ENCODE data around the gene C5orf58. TPM values are rescaled to one million over a fixed set of nuclear protein-coding genes. Genes with fewer than 3 reads are reported as not detected.

The C5orf58 gene
- total RNA-seq, 2 donors from 2014 or later = not detected

GRCh38 chr5:170287532-170287931, 54.7 kb downstream of the C5orf58 start:
- Mint-ChIP-seq H3K36me3 (peaks cover 99% of the 10 kb centered on the region), H3K4me3 (peak overlapping the region; percentile 96), H3K4me1 (ENCODE audit: low read depth in 2 of 2) (peaks cover 89 to 100% of the 10 kb centered on the region in 2 donors), H3K27me3 (no peaks in the 10 kb centered on the region), H3K9me3 (peaks cover 6% of the 10 kb centered on the region), H3K27ac (peak overlapping the region; percentile 96 to 99)
- no peak for DNase-seq (ENCODE audit: low spot score)
- ATAC-seq = peak; percentile 74 to 75

- no peaks in the 10 kb centered on the region for H3K27me3 Mint-ChIP-seq
- DNase-seq (ENCODE audit: low spot score) = peak; percentile 5
- H3K4me1 Mint-ChIP-seq (ENCODE audit: low read depth in 2 of 2) = peaks cover 88 to 100% of the 10 kb centered on the region in 2 donors
- peak overlapping the region; percentile 96 to 99 for H3K27ac Mint-ChIP-seq
- peak overlapping the region; percentile 96 for H3K4me3 Mint-ChIP-seq
- H3K9me3 Mint-ChIP-seq = peaks cover 6% of the 10 kb centered on the region
- ATAC-seq = no peak
- H3K36me3 Mint-ChIP-seq = peaks cover 97% of the 10 kb centered on the region
Observed at GRCh38 chr5:170288151-170288550, 55.4 kb downstream of the C5orf58 start.

- no peak for ATAC-seq
- peaks cover 6% of the 10 kb centered on the region for H3K9me3 Mint-ChIP-seq
Observed at GRCh38 chr5:170288551-170288950, 55.8 kb downstream of the C5orf58 start.

GRCh38 chr5:170289121-170289520, 56.3 kb downstream of the C5orf58 start:
- peak overlapping the region; percentile 96 for H3K4me3 Mint-ChIP-seq
- ATAC-seq (no peak), DNase-seq (ENCODE audit: low spot score) (peak; percentile 3)
- peak overlapping the region; percentile 96 to 99 for H3K27ac Mint-ChIP-seq
- peaks cover 88 to 100% of the 10 kb centered on the region in 2 donors for H3K4me1 Mint-ChIP-seq (ENCODE audit: low read depth in 2 of 2)
- peaks cover 92% of the 10 kb centered on the region for H3K36me3 Mint-ChIP-seq
- H3K9me3 Mint-ChIP-seq = peaks cover 6% of the 10 kb centered on the region
- no peaks in the 10 kb centered on the region for H3K27me3 Mint-ChIP-seq

More at GRCh38 chr5:170288551-170288950, 55.8 kb downstream of the C5orf58 start:
- DNase-seq (ENCODE audit: low spot score) = peak; percentile 15
- peak overlapping the region; percentile 96 to 99 for H3K27ac Mint-ChIP-seq
- peaks cover 93% of the 10 kb centered on the region for H3K36me3 Mint-ChIP-seq
- H3K27me3 Mint-ChIP-seq = no peaks in the 10 kb centered on the region
- peaks cover 88 to 100% of the 10 kb centered on the region in 2 donors for H3K4me1 Mint-ChIP-seq (ENCODE audit: low read depth in 2 of 2)
- H3K4me3 Mint-ChIP-seq = peak overlapping the region; percentile 96

GRCh38 chr5:170289764-170290163, 57.0 kb downstream of the C5orf58 start:
- ATAC-seq (no peak), DNase-seq (ENCODE audit: low spot score) (no peak)
- Mint-ChIP-seq H3K9me3 (peaks cover 6% of the 10 kb centered on the region), H3K27me3 (no peaks in the 10 kb centered on the region), H3K36me3 (peaks cover 92% of the 10 kb centered on the region), H3K4me1 (ENCODE audit: low read depth in 2 of 2) (peaks cover 89 to 100% of the 10 kb centered on the region in 2 donors), H3K27ac (peak overlapping the region; percentile 96 to 99), H3K4me3 (peak overlapping the region; percentile 96)

GRCh38 chr5:170290498-170290897, 57.7 kb downstream of the C5orf58 start:
- Mint-ChIP-seq H3K27me3 (no peaks in the 10 kb centered on the region), H3K36me3 (peaks cover 89% of the 10 kb centered on the region), H3K27ac (peak overlapping the region; percentile 96 to 99), H3K4me1 (ENCODE audit: low read depth in 2 of 2) (peaks cover 90 to 100% of the 10 kb centered on the region in 2 donors), H3K4me3 (peak overlapping the region; percentile 96), H3K9me3 (peaks cover 6% of the 10 kb centered on the region)
- DNase-seq (ENCODE audit: low spot score) (peak; percentile 62), ATAC-seq (no peak)

GRCh38 chr5:170292179-170293104, 59.7 kb downstream of the C5orf58 start:
- Mint-ChIP-seq H3K9me3 (peaks cover 6% of the 10 kb centered on the region), H3K4me1 (ENCODE audit: low read depth in 2 of 2) (peaks cover 84 to 93% of the 10 kb centered on the region in 2 donors), H3K27ac (peak overlapping the region; percentile 96 to 99), H3K36me3 (peaks cover 87% of the 10 kb centered on the region), H3K4me3 (peak overlapping the region; percentile 96), H3K27me3 (no peaks in the 10 kb centered on the region)
- DNase-seq (ENCODE audit: low spot score) (peak; percentile 72), ATAC-seq (peak in 1 of 2 donors; percentile 8)

GRCh38 chr5:170293273-170293672, 60.5 kb downstream of the C5orf58 start:
- Mint-ChIP-seq H3K4me3 (peak overlapping the region; percentile 96), H3K27ac (peak overlapping the region; percentile 96 to 99), H3K36me3 (peaks cover 82% of the 10 kb centered on the region), H3K9me3 (peaks cover 6% of the 10 kb centered on the region), H3K27me3 (no peaks in the 10 kb centered on the region), H3K4me1 (ENCODE audit: low read depth in 2 of 2) (peaks cover 82 to 90% of the 10 kb centered on the region in 2 donors)
- peak; percentile 88 to 93 for ATAC-seq
- DNase-seq (ENCODE audit: low spot score) = peak; percentile 96

- Mint-ChIP-seq H3K36me3 (peaks cover 74% of the 10 kb centered on the region), H3K4me1 (ENCODE audit: low read depth in 2 of 2) (peaks cover 80 to 90% of the 10 kb centered on the region in 2 donors), H3K27ac (peak overlapping the region; percentile 96 to 99), H3K9me3 (peaks cover 6% of the 10 kb centered on the region), H3K27me3 (no peaks in the 10 kb centered on the region), H3K4me3 (peak overlapping the region; percentile 96)
- ATAC-seq (no peak), DNase-seq (ENCODE audit: low spot score) (peak; percentile 28)
Observed at GRCh38 chr5:170294057-170294456, 61.3 kb downstream of the C5orf58 start.

- Mint-ChIP-seq H3K9me3 (peaks cover 6% of the 10 kb centered on the region), H3K27ac (peak overlapping the region; percentile 96 to 99), H3K4me3 (peak overlapping the region; percentile 96), H3K36me3 (peaks cover 69% of the 10 kb centered on the region), H3K27me3 (no peaks in the 10 kb centered on the region), H3K4me1 (ENCODE audit: low read depth in 2 of 2) (peaks cover 79 to 90% of the 10 kb centered on the region in 2 donors)
- ATAC-seq = no peak
- peak; percentile 38 for DNase-seq (ENCODE audit: low spot score)
Observed at GRCh38 chr5:170294556-170294955, 61.8 kb downstream of the C5orf58 start.

Other genes with a start within 250 kb of the C5orf58 start
- gene FOXI1, start 127.1 kb upstream of the C5orf58 start, total RNA-seq = under 1 TPM; 0.25 to 0.64 TPM
- gene LCP2, start 64.8 kb downstream of the C5orf58 start, total RNA-seq = 100 to 1,000 TPM; 282 to 360 TPM
- gene KCNMB1, start 156.4 kb downstream of the C5orf58 start, total RNA-seq = not detected